Panc1 (cell line): Measurements from ENCODE around the gene C14orf93.

Experiments used
- CTCF ChIP-seq: fragments of 450-650 bp; IDR thresholded peaks from 2 replicates; pipeline ENCODE4 v1.5.1; 2017; ENCODE audit warnings: mild to moderate bottlenecking
- SIN3A ChIP-seq: IDR thresholded peaks from 2 replicates; pipeline ENCODE4 v1.6.1; 2012; ENCODE audit warnings: low read depth, mild to moderate bottlenecking, low read length, moderate library complexity, borderline replicate concordance; ENCODE audit not compliant: insufficient read depth

GRCh38 chr14:22993517-22993916 lies 16.4 kb downstream of the C14orf93 start:
- TF ChIP-seq SIN3A (no peak), CTCF (no peak)
